SK-N-SH treated with all-trans-retinoic acid at 6 μM for 48 hours (cell line): ENCODE data around the gene USP13.

ENCODE experiments used
- ARNTL ChIP-seq: fragments of 450-650 bp; formaldehyde crosslinking; IDR thresholded peaks from 2 replicates; pipeline ENCODE4 v1.5.0; 2020; ENCODE audit warnings: low read depth, mild to moderate bottlenecking, moderate library complexity, borderline replicate concordance
- BACH2 ChIP-seq: fragments of 250-450 bp; sonication (Bioruptor Pico); IDR thresholded peaks from 2 replicates; pipeline ENCODE4 v1.9.0; 2021; ENCODE audit warnings: mild to moderate bottlenecking, borderline replicate concordance
- ESRRG ChIP-seq: fragments of 250-450 bp; sonication (Bioruptor Pico); IDR thresholded peaks from 2 replicates; pipeline ENCODE4 v1.6.1; 2021; ENCODE audit warnings: mild to moderate bottlenecking
- OSR1 ChIP-seq: fragments of 250-450 bp; sonication (Bioruptor Pico); IDR thresholded peaks from 2 replicates; pipeline ENCODE4 v1.8.0; 2022; ENCODE audit warnings: moderate library complexity, mild to moderate bottlenecking, inconsistent platforms
- RARB ChIP-seq: fragments of 250-450 bp; sonication (Bioruptor Pico); IDR thresholded peaks from 2 replicates; pipeline ENCODE4 v1.8.0; 2021; ENCODE audit warnings: mild to moderate bottlenecking, moderate library complexity
- ZNF8 ChIP-seq: fragments of 450-650 bp; formaldehyde crosslinking; IDR thresholded peaks from 2 replicates; pipeline ENCODE4 v1.5.0; 2020; ENCODE audit warnings: mild to moderate bottlenecking, moderate library complexity
- TF ChIP-seq, protein P1 (sequence below): fragments of 250-450 bp; sonication (Bioruptor Pico); IDR thresholded peaks from 2 replicates; pipeline ENCODE4 v1.5.1; 2020; ENCODE audit warnings: low read depth, mild to moderate bottlenecking, moderate library complexity

DNA sequence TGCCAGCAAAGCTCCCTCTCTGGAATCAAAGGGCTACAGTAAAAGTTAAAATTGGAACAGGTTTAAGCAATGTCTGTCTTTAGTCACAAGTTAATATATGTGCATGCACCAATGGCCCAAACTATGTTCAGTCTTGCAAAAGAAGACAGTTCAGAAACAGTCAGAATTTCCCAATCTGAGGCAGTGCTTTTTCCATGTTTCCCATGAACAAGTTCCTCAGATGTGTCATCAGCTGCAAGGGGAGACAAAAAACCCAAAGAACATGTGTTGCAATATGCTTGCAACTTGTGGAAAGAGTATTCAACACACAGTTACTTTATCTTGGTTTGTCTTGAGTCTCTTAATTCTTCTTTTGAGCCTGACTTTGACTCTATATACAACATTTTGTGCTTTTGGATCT, 148.4 kb downstream of the USP13 start:
- TF ChIP-seq BACH2 (CRISPR knock-in tag) (no peak), OSR1 (CRISPR knock-in tag) (no peak), ARNTL (no peak), RARB (CRISPR knock-in tag) (no peak), ESRRG (CRISPR knock-in tag) (no peak), ZNF8 (CRISPR knock-in tag) (no peak)
- TF ChIP-seq, protein P1, sequence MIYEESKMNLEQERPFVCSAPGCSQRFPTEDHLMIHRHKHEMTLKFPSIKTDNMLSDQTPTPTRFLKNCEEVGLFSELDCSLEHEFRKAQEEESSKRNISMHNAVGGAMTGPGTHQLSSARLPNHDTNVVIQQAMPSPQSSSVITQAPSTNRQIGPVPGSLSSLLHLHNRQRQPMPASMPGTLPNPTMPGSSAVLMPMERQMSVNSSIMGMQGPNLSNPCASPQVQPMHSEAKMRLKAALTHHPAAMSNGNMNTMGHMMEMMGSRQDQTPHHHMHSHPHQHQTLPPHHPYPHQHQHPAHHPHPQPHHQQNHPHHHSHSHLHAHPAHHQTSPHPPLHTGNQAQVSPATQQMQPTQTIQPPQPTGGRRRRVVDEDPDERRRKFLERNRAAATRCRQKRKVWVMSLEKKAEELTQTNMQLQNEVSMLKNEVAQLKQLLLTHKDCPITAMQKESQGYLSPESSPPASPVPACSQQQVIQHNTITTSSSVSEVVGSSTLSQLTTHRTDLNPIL (CRISPR knock-in tag): no peak
